ENCODE results near the gene SSBP3.
A peak's percentile ranks its signal among the peaks of the same experiment; 100 is the strongest.

The SSBP3 gene

GRCh38 chr1:54284781-54285529, 121.2 kb downstream of the SSBP3 start:
- no peak for DNase-seq
- intact Hi-C loops (cut with DNase I): no loop called here

GRCh38 chr1:54283635-54284385, 122.4 kb downstream of the SSBP3 start:
- no peak for DNase-seq
- intact Hi-C loops (cut with DNase I): no loop called here

GRCh38 chr1:54282101-54282847, 123.9 kb downstream of the SSBP3 start:
- intact Hi-C loops (cut with DNase I): no loop called here
- DNase-seq: no peak

DNA sequence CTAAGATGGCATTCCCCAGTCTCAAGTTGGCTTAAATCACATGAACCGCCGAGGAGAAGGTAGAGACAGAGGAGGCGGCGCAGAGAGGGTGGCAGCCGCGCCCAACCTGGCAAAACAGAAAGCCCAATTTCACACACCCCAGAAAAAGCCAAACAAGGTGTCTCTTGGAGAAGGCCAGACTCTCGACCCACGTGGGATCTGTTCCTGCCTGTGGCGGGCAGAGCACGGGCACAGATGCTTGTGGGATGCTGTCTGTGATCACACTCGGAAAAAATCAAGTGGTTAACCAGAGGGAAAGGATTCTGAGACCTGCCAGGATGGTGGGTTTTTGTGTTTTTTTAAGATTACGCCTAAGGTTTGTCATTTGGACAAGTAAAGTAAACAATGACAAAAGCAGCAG, 125.5 kb downstream of the SSBP3 start:
- intact Hi-C loops (cut with DNase I): no loop called here
- DNase-seq: peak in 1 of 42 donors; percentile 42

DNA sequence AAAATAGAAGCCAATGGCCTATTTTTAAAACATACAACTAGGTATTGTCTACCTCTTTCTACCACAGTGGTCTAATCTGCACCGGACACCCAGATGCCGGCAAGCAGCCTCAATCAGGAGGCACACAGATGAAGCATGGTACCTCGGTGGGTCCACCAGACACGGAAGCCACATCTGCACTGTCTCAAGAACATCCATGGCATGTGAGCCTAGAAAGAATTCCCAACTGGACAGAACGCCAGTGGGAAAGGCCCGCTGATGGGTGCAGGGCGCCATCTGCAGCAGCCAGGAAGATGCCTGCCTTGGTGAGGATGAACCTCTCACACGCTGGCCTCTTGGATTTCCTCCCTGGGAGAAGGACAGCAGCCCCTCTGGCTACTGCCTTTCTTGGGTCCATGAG, 126.7 kb downstream of the SSBP3 start:
- DNase-seq: no peak
- intact Hi-C loops (cut with DNase I): loop anchor here (10.0 kb wide), 2 partner anchors 45 to 205 kb away; no protein-coding TSS in a partner anchor

DNA sequence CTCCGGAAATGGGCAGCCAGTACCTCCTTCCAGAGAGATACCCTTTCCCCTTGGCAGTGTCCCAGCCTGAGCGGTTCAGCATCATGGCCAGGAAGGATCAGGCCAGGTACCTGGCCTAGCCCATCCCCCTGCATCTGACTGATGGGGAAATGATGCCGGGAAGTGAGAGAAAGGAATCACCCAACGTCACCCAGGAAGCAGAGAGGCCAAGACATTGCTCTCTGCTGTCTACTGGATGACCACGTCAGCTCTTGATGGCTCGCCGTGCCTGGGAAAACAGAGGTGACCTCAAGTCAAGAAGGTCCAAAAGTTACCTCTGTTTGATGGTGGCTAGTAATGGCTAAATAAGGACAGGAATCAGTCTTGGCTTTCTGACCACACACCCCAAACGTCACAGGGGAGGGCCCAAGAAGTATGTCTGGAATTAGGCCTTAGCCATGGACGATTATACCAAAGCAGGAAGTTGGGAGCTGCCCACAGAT, 127.2 kb downstream of the SSBP3 start:
- intact Hi-C loops (cut with DNase I): loop anchor here (10.0 kb wide), 2 partner anchors 46 to 206 kb away; no protein-coding TSS in a partner anchor
- no peak for DNase-seq

GRCh38 chr1:54277451-54278341, 128.5 kb downstream of the SSBP3 start:
- DNase-seq: no peak
- intact Hi-C loops (cut with DNase I): loop anchor here (10.0 kb wide), 2 partner anchors 47 to 207 kb away; no protein-coding TSS in a partner anchor

DNA sequence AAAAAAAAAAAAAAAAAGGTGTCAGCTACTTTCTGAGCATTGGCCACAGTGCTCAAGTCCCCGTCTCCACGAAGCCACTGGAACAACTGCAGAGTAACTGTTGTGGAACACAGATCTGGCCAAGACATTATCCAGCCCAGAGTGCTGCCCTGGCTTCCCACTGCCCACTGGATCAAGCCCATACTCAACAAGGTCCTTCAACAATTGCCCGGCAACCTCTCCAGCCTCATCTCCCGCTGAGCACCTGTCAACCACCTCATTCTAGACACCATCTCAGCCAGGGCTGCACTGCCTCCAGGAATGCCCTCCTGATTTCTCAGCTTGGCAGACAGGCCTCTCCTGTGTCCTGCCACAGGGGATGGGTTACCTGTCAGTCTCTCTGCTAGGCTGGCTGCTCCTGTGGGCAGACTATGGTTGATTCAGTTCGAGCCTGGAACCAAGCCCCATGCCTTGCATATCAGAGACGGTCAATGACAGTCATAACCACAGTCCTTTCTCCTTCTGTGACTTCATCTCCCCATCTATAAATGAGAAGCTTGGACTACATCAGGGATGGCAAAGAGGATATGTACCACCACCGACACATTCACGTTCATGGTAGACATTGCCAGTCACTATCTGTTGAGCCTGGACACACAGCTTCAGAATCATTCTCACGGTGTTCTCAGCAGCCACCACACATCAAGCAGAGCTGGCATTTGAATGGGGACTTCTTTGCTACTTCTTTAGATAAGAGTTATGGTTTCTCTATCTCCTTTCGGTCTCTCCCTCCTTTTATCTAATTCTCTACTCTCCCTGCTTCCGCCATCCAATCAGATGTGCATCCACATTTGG, 129.4 kb downstream of the SSBP3 start:
- intact Hi-C loops (cut with DNase I): loop anchor here (10.0 kb wide), 2 partner anchors 48 to 208 kb away; no protein-coding TSS in a partner anchor
- no peak for DNase-seq

GRCh38 chr1:54275349-54275748, 130.8 kb downstream of the SSBP3 start:
- intact Hi-C loops (cut with DNase I): loop anchor here (10.0 kb wide), 2 partner anchors 49 to 209 kb away; no protein-coding TSS in a partner anchor
- DNase-seq: peak in 19 of 42 donors; percentile 23 to 78 (median 49)

GRCh38 chr1:54274881-54275280, 131.3 kb downstream of the SSBP3 start:
- intact Hi-C loops (cut with DNase I): loop anchor here (5.0 to 10.0 kb wide), 3 partner anchors 50 to 210 kb away; partner anchors contain the start of gene SSBP3
- no peak for DNase-seq

DNA sequence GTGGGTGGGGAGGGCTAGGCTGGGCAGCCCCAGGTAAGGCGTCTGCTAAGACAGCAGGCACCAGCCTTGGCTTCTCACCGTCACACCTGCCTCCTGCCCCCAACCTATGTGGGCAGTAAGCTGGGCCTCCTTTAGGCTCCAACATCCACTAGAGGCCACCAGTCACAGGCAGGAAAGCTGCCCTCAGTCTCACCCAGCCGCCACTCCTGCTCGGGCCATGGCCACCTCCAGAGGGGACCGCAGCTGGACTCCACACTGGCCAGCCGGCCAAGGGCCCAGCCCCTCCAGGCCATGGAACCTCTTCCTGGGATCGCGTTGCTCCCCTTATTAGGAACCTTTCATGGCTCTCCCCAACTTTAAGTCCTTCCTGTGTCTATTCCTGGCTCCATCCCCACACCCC, 131.7 kb downstream of the SSBP3 start:
- DNase-seq: peak in 20 of 42 donors; percentile 21 to 68 (median 43)
- intact Hi-C loops (cut with DNase I): loop anchor here (5.0 to 10.0 kb wide), 3 partner anchors 50 to 210 kb away; partner anchors contain the start of gene SSBP3

GRCh38 chr1:54273795-54274163, 132.4 kb downstream of the SSBP3 start:
- intact Hi-C loops (cut with DNase I): loop anchor here (5.0 to 10.0 kb wide), 3 partner anchors 51 to 211 kb away; partner anchors contain the start of gene SSBP3
- DNase-seq: peak in 6 of 42 donors; percentile 14 to 52 (median 26)

DNA sequence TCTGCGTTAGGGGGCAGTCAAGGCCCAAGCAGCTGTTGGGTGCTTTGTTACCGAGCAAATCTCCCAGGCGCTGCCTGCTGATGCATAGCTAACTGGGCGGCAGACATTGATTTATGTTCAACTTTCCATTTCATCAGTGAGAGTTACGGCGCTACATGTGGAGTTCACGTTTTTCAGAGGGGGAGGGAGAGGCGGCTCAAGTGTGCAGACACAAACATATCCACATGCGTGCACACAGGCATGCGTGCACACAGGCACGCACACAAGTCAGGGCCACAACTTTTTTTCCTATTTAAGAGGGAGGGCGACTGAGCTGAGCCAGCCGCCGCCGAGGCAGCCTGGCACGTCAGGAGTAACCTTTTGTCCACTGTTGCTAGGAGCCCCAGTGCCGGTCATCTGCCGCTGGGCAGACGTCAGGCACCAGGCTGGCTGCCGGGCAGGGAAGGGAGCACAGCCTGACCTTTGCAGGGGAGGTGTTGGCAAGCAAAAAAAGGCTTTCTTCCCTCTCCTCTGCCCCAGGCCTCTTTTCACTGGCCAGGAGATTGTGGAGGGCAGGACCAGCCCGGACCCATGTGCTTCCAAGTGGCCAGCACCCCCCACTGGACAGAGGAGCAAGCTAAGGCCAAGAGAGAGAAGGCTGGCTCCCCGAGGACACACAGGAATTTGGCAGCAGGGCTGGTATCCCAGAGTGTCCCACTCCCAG, 133.0 kb downstream of the SSBP3 start:
- DNase-seq: peak; percentile 43 to 90 (median 79)
- intact Hi-C loops (cut with DNase I): loop anchor here (5.0 to 10.0 kb wide), 3 partner anchors 52 to 212 kb away; partner anchors contain the start of gene SSBP3

DNA sequence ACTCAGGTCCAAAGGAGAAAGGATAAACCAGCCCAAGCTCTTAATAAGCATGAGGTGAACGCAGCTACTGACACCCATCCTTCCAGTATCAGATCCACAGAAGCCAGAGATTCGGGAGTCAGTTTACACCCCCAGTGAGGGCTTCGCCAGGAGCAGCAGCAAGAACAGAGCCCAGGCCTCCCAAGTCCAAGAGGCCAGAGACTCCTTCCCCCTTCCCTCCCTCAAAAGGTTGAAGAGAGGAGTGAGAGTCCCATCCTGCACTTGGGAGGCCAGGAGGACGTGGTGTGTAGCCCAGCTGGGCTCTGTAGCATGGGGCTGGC, 133.5 kb downstream of the SSBP3 start:
- intact Hi-C loops (cut with DNase I): loop anchor here (5.0 to 10.0 kb wide), 3 partner anchors 52 to 212 kb away; partner anchors contain the start of gene SSBP3
- DNase-seq: no peak

- intact Hi-C loops (cut with DNase I): loop anchor here (5.0 to 10.0 kb wide), 3 partner anchors 53 to 213 kb away; partner anchors contain the start of gene SSBP3
- DNase-seq: no peak
These were observed 134.1 kb downstream of the SSBP3 start for GRCh38 chr1:54272134-54272533.

DNA sequence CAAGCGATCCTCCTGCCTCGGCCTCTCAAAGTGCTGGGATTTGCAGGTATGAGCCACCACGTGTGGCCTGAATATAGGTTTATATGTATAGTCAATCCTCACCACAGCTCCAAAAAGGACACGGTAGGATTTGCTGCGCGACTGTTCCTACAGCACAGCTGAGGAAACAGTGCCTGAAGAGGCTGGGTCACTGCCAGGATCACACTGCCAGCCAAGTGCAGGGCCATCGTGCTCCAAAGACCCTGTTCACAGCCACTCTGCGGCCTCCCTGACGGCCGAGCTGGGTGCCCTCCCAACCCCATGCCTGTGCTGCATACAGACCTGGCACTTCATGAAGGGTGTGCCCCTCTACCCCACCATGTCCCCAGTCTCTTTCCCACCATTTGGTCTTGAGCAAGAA, 134.9 kb downstream of the SSBP3 start:
- intact Hi-C loops (cut with DNase I): loop anchor here (5.0 to 10.0 kb wide), 3 partner anchors 53 to 213 kb away; partner anchors contain the start of gene SSBP3

More for the DNA sequence above, 134.9 kb downstream of the SSBP3 start:
- DNase-seq: no peak
